Measurements from ENCODE around the gene KIAA0232. TPM values are rescaled to one million over a fixed set of nuclear protein-coding genes. Genes with fewer than 3 reads are reported as not detected.

The KIAA0232 gene
- total RNA-seq, 1 donor from 2014 or later: 27.2 TPM

- peaks cover 4% of the 10 kb centered on the region for H3K4me1 Mint-ChIP-seq (ENCODE audit: unreplicated experiment)
- DNase-seq (ENCODE audit: low spot score): no peak
- TF ChIP-seq CTCF (IDR thresholded peaks at IDR 0.05; ENCODE audit: unreplicated experiment): no peak
- no peak overlapping the region for H3K27ac Mint-ChIP-seq (ENCODE audit: unreplicated experiment)
- no peak overlapping the region for H3K4me3 Mint-ChIP-seq (ENCODE audit: unreplicated experiment)
- H3K9me3 Mint-ChIP-seq (ENCODE audit: unreplicated experiment): no peaks in the 10 kb centered on the region
- H3K36me3 Mint-ChIP-seq (ENCODE audit: low read depth, unreplicated experiment): no peaks in the 10 kb centered on the region
- H3K27me3 Mint-ChIP-seq (ENCODE audit: unreplicated experiment): peaks cover 6% of the 10 kb centered on the region
Measured at GRCh38 chr4:6748286-6748685, 34.2 kb upstream of the KIAA0232 start.

GRCh38 chr4:6749340-6750171 lies 33.0 kb upstream of the KIAA0232 start:
- peaks cover 4% of the 10 kb centered on the region for H3K4me1 Mint-ChIP-seq (ENCODE audit: unreplicated experiment)
- H3K4me3 Mint-ChIP-seq (ENCODE audit: unreplicated experiment): no peak overlapping the region
- H3K9me3 Mint-ChIP-seq (ENCODE audit: unreplicated experiment): no peaks in the 10 kb centered on the region
- no peak for TF ChIP-seq CTCF (IDR thresholded peaks at IDR 0.05; ENCODE audit: unreplicated experiment)
- no peak for DNase-seq (ENCODE audit: low spot score)
- H3K27ac Mint-ChIP-seq (ENCODE audit: unreplicated experiment): no peak overlapping the region
- H3K36me3 Mint-ChIP-seq (ENCODE audit: low read depth, unreplicated experiment): no peaks in the 10 kb centered on the region
- peaks cover 6% of the 10 kb centered on the region for H3K27me3 Mint-ChIP-seq (ENCODE audit: unreplicated experiment)

- DNase-seq (ENCODE audit: low spot score): no peak
- Mint-ChIP-seq H3K4me3 (ENCODE audit: unreplicated experiment) (no peak overlapping the region), H3K4me1 (ENCODE audit: unreplicated experiment) (peaks cover 4% of the 10 kb centered on the region), H3K27me3 (ENCODE audit: unreplicated experiment) (peaks cover 6% of the 10 kb centered on the region), H3K27ac (ENCODE audit: unreplicated experiment) (no peak overlapping the region), H3K36me3 (ENCODE audit: low read depth, unreplicated experiment) (no peaks in the 10 kb centered on the region), H3K9me3 (ENCODE audit: unreplicated experiment) (no peaks in the 10 kb centered on the region)
- TF ChIP-seq CTCF (IDR thresholded peaks at IDR 0.05; ENCODE audit: unreplicated experiment): no peak
Measured at GRCh38 chr4:6750286-6751221, 32.0 kb upstream of the KIAA0232 start.

GRCh38 chr4:6751611-6752485 lies 30.7 kb upstream of the KIAA0232 start:
- no peaks in the 10 kb centered on the region for H3K9me3 Mint-ChIP-seq (ENCODE audit: unreplicated experiment)
- peaks cover 4% of the 10 kb centered on the region for H3K4me1 Mint-ChIP-seq (ENCODE audit: unreplicated experiment)
- peak overlapping the region; percentile 9 for H3K27ac Mint-ChIP-seq (ENCODE audit: unreplicated experiment)
- DNase-seq (ENCODE audit: low spot score): no peak
- no peaks in the 10 kb centered on the region for H3K36me3 Mint-ChIP-seq (ENCODE audit: low read depth, unreplicated experiment)
- peaks cover 6% of the 10 kb centered on the region for H3K27me3 Mint-ChIP-seq (ENCODE audit: unreplicated experiment)
- TF ChIP-seq CTCF (IDR thresholded peaks at IDR 0.05; ENCODE audit: unreplicated experiment): no peak
- no peak overlapping the region for H3K4me3 Mint-ChIP-seq (ENCODE audit: unreplicated experiment)

Data from endothelial cell (in vitro differentiated cells).